ENCODE results near the gene FGF14. TPM values are rescaled to one million over a fixed set of nuclear protein-coding genes. Genes with fewer than 3 reads are reported as not detected.
"Not testable (repeated sequence)": the region's sequence is repeated elsewhere in the genome, so short reads cannot be mapped to it uniquely, and the experiment has no call there.

Gene FGF14
- polyA plus RNA-seq, 1 donor = 0.04 TPM

DNA sequence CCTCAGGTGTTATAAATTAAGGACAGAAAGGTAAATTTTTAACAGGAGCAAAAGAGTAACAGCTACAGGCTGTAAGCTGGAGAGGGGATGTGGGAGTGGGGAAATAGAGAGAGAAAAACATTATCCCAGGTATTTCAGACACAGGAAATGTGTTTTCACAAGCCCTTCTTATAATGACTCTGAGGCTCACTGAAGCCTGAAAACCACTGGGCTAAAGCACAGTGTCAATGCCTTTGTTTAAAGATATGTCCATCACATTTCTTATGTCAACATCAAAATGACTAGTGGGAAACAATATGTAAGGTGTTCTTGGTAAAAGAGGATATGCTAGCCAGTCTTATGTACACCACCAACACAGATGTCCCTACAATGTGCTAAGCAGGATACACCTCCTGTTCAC is 365.9 kb downstream of the FGF14 start:
- no peak for DNase-seq

DNA sequence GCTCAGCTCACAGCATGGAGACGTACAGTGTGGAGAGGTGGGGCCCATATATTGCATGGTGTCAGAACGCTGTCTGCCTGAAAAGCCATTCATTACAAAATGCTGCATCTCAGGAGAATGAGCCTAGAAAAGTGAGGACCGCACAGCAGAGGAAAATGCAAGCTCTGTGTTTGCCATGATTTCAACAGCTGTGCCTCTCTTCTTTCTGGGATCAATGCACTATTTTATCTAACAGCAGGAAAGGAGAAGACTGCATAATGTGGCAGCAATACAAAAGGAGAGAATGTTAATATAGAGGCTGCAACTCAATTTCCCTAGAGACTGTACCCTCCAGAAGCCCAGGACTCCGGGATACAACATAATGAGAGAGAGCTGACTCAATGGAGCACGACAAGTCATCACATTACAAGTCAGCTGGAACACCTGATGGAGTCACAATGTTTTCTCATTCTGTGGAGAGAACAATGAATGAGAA is 368.0 kb downstream of the FGF14 start:
- no peak for DNase-seq

DNA sequence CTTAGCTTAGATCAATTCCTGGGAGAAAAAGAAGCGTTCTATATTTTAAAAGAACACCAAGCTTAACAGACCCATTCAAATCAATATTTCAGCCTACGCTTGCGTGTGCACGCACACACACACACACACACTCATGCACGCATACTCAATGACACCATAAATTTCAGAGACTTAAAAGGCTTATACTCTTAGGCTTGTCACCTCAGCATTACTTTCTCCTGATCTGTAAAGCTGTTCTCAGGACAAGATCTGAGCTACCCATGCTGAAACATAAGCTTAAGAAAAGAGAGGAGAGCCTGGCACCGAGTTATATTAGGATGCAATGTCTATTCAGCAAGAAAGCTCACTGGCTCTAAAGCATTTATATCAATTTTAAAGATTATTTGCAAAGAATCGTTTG is 368.5 kb downstream of the FGF14 start:
- no peak for DNase-seq

DNA sequence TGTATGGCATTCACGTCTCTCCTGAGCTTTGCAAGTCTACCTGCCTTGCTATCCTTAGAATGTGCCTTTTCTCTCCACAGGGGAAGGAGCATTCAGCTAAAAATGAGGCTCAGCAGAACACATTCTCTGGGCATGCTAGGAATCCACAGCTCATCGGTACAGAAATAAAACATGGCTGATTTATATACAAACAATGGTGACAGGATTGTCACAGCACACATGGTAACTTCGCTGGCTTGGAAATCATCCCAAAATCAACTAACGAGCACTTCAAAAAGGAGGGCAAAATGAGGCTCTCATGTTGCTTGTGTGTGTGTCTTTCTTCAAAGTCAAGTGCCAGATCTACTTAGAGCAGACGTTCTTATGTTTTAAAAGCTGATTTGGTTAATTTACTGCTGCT is 373.0 kb downstream of the FGF14 start:
- DNase-seq = no peak

DNA sequence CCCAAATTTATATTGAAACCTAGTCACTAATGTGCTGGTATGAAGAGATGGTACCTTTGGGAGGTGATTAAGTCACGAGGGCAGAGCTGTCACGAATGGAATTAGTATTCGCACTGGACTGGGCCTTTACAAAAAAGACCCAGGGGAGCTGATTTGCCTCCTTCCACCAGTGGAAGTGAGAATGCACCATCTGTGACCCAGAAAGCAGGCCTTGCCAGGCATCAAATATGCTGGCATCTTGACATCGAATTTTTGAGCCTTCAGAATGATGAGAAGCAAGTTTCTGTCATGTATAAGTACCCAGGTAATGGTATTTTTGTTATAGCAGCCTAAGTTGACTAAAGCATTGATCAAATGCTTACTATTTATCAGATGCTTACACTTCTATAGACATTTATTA is 373.6 kb downstream of the FGF14 start:
- no peak for DNase-seq

DNA sequence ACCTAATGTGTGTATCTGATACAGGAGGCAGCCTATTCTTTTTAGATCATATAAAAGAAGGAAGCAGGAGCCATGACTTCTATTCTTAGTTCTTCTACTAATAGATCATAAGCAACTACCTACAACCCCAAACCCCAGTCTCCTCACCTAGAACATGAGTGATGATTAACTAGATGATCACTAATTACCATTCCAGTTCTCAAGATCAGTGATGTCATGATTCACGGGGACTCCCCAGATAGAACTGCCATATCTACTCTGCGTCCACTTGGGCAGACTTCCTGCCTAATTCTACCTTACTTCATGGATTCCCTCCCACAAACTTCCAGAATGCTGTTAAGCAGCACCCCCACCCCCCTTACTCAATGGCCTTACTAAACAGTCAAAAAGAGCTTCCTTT is 380.1 kb downstream of the FGF14 start:
- no peak for DNase-seq

DNA sequence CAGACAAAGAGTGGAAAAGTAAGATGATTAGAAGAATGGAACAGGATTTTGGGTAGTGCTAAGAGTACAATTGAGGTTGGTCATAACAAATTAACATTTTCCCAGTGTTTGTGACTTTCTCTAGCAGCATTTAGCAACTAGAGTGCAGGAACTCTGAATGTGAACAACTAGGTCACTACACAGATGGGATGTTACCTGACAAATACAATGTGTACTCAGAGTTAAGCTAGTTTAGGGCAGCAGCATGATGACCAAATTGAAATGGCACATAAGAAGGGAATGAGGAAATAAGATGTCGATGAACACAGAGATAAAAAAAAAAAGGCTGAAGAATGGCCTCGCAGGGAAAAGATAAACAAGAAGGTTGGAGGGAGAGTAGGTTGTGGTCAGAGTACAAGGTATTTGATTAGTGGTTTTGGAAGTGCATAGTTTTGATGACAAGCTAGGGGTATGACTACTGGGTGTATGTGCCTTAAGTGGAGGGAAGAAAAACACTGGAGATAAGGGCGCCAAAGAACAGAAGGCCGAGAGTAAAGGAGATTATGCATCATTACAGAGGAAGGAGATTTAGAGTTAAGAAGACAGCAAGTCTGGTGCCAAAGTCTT is 381.1 kb downstream of the FGF14 start:
- no peak for DNase-seq

DNA sequence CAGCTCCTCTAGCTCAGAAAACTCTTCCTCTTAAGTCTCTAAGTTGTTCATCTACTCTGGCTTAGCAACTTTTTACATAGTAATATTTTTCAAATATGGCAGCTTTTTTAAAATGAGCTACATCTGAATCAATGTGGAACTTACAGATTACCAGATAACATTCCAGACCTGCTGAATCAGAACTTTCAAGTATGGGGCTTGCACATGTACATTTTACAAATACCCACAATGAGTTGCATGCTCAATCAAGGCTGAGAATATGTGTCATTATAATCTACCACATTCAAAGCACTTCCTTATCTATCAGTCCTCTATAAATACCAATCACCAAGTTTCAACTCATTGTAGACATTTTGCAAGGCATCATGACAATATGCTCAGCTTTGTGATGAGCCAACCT is 383.1 kb downstream of the FGF14 start:
- DNase-seq = no peak

DNA sequence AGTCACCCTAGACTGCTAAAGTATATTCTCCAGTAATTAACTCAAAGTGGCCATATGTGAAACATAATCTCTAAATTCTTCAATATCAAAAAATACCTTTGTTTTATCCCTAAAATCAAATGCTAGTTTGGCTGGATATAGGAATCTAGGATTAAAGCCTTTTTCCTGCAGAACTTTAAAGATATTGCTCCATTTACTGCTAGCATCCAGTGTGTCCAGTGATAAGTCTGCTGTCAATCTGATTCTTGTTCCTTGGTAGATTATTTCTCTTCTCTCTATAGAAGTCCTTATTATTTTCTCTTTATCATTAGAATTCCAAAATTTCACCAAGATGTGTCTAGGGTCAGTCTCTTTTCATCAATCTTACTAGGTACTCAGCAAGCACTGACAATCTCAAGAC is 384.6 kb downstream of the FGF14 start:
- no peak for DNase-seq

DNA sequence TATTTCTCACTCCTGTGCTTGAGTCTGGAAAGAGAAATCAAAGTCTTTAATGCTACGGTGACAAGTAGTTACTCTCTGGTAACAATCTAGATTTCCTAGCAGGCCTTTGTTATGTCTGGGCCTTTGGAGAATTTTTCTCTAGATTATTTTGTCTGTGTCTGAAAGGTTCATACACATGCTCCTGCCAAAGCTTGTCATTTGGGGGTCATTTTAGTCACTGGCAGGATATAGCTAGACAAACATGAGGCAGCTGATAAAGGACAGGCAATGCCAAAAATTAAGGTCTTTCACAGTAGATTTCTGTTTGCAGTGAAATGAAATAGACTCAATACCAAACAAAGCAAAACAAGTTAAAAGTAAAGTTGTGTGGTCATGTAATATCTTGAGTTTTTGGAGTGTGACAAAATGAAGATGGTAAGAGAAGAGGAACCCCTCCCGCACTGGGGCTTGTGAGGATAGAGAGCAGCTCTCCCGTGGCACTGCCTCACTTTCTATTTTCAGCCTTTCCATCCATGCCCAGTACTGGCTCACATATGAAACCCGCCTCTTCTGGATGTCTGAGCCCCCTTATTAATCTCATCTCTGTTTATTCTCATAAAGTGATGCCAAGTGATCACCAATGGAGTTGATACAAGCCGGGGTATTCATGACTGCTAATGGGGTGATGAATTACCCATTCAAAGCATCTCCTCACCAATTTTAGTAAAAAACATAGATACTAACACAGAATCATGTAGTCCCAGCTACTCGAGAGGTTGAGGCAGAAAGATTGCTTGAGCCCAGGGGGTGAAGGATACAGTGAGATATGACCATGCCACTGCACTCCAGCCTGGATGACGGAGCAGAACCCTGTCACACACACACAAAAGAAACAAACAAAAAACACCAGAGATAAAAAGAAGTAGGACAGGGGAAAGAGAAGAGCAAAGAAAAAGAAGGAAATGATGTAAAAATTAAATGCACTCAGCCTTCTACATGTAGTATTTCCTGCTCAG is 389.3 kb downstream of the FGF14 start:
- DNase-seq = no peak

DNA sequence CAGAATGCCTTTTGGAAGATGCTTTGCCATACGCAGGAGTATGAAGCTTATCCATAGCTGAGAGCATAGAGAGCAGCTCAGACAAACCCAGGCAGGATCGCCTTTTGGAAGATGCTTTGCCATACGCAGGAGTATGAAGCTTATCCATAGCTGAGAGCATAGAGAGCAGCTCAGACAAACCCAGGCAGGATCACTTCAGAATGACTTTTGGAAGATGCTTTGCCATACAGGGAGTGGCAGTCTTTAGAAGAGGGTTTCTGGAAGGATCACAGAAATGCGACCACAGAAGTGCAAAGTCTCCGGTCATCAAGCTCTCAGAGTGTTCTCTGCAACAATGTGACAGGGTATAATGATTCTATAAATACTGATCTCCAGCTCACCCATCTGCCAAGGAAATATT is 390.4 kb downstream of the FGF14 start:
- DNase-seq = not testable (repeated sequence)

DNA sequence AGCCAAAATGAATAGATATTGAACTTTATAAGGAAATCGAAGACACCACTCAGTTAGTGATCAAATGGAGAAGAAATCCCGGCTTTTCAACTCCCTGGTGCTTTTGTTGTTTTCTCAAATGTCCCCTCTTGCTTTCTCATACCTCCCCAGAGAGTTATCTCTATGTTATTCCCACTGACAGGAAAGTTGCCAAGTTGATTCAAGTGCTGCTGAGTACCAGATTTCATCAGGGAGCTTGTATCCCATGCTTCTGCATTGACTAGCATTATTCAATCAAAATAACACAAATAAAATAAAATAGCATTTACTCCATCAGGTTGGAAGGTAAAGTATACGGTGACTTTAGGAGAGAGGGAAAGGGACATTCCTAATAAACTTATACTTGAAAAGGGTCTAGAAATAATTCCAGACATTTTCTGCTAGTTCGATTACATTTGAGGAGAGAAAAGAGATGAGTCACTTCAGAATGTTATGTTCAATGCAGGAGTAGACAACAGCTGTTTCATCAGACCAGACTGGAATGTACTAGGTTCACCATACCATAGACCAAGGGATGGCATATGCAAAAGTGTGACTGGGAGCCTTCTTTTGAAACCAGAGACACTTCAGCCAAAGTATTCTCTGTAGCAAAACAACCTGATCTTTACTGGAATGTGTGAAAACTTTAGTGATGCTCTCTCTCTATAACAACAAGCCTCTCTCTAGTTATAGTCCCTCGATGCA is 397.8 kb downstream of the FGF14 start:
- no peak for DNase-seq

DNA sequence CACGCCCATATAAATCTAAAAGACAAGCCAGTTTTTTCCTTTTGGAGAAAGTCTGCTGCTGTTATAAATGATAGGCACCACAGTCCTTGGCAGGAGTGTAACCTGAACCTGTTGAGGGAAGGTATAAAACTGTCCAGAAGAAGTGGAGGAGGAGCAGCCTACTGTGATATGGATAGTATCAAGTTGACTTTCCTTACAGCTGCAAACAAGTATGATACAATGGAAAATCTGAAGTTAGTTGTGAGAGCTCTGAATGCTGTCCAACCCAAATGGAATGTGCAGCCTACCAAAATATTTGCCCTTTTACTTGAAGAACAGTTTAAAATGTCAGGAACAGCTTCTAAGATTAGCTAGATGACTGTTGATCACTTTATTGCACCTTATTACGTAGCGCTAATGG is 399.6 kb downstream of the FGF14 start:
- DNase-seq = no peak

DNA sequence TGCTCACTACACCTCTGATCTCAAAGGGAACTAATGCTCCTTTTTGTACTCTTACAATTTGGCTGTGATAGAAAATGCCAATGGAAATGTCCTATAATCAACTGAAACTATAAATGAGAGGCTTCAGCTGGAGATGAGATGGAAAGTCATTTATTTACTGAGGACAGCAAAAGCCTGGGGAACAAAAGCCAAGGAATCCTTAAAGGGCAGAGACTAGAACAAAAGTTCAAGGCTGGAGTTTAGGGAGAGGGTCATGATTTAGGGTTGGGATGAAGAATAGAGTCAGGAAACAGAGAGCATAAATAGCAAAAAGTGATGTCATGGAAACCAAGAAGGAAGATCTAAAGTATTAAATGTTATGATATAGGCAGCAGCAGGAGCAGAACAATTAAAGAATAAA is 401.1 kb downstream of the FGF14 start:
- no peak for DNase-seq

DNA sequence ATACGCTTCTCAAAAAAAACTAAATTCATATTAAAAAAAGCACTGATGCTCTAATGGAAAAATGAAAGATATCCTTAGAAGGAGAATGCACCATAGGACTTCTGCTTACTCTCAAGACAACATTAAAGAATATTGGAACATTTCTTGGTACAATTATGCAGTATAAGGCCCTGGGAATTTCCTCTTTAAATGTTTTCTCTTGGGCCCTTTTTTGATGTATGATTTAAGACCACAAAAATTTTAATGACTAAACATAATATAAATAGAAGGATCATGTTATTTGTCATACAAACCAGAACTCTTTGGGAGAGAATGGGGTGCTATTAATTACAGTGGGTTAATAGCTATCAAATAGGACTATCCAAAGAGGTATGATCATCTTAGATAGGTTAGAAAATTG is 403.7 kb downstream of the FGF14 start:
- DNase-seq = no peak

DNA sequence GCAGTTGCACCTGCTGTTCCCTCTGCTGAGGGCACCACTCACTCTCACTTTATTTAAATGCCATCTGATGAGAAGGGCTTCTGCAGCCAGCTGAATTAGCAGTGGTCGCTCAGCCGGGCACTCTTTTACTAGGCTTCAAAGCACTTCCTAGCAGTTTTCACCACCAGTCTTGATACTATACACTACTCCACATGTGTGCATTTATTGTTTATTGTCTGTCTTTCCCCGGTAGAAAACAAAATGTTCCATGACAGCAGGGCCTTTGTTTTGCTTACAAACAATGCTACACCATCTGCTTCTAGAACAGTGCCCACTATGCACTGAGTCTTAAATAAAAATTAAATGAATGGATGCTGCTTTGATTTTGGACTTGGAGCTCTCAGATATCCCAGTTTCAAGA is 404.9 kb downstream of the FGF14 start:
- no peak for DNase-seq

DNA sequence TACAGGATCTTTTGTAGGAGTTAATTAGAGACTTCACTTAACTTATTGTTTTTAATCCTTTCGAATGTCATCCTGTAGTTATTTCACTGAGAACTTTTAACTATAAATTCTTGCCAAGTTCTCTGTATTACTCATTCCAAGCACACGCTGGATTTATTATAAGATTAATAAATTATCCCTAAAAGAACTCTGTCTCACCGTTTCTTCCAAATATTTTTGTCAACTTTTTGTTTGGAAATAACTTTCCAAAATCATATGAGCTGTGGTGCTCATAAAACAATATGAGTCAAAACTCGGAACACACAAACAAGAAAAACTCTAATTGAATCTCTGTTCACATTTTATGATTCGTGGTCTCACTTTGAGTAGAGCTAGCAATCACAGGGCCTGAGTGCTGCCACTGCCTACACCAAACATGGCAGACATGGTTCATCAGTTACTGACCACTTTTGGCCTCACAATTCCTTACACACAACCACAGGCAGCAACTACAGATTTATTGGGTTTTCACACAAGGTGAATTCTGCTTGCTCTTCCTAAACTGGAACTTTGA is 412.0 kb downstream of the FGF14 start:
- no peak for DNase-seq

DNA sequence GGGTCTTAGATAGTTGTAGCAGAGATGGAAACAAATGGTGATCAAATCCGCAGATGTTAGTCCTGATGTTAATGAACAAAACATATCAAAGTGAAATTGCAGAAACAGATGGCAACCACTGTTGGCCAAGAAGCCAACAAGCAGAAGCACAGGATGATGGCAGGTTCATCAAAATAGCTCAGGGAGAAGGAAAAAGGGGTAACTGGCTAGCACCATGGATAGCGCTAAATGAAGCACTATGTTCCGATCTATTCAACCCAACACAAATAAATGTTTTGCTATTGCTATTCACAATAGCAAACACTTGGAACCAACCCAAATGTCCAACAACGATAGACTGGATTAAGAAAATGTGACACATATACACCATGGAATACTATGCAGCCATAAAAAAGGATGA is 413.7 kb downstream of the FGF14 start:
- peak; percentile 12 for DNase-seq

DNA sequence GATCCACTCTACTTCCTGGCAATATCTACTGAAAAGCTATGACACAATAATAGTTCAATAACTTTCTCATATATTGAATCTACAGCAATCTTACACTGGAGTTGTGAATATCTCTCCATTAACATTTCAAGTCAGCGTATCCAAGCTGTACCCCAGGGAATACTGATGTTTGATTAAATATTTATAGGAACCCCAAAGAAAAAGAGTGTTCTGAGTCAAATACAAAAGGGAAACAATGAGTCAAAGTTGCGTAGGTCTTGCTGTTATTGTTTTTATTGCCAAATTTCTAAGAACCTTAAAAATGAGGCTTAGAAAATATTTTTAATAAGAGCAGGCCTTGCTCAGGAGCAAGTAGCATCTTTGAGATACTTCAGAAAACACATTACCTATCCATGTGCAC is 415.5 kb downstream of the FGF14 start:
- no peak for DNase-seq

DNA sequence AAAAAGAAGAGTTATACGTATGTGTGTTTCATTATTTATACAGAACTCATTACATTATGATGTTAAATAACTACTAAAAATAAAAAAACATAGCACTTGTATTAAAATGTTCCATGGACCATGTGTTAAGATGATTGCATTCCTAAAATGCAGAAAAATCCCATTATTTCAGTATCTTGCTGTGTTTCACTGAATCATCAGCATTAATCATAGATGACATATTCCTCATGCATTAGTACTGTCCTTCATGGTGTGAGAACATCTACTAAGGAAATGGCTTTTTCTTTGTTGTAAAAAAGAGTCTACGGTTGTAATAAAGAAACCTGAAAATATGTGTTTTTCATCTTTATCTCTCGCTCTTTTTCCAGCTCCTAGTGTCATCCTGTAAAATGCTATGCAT is 416.5 kb downstream of the FGF14 start:
- no peak for DNase-seq

DNA sequence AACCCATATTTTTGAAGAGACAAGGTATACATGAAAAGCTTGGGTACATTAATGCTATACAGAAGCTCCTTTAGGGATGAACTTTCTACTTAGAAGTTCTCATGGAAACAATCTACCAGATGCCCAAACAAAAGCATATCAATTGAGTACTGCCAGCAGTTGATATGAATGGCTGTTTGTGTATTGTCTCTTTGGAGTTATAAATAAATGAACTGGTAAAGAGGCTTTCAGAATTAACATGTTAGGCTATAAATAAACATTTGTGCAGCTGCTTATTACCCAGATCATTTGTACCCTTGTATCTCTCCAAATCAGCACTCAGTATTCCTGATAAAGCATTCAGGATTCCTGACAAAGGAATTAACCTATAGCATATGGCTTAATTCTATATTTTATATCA is 418.9 kb downstream of the FGF14 start:
- no peak for DNase-seq

DNA sequence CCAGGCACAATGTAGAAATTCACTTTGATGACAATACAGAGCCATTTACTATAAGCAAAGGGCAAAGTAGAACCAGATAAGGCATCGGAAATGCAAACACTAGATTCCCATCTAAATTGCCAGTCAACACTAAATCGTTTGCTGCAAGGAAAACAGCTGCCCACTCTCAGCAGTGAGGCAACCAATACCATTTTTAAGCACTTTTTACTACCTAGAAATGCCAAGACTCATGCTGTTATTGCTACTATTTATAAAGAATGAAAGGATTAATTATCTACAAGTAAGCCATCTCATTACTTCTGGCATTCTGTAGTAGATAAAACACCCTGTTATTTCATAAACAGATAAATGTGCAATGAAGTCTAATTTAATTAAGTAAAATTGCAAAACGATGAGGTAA is 422.0 kb downstream of the FGF14 start:
- DNase-seq = no peak
